GM19043 (cell line): ENCODE results near the gene VSTM2L.

Experiments used
- ATAC-seq: cut with Tn5 transposase; IDR thresholded peaks from one replicate; pipeline ENCODE4 v1.9.1; 2021; ENCODE audit warnings: low read depth; ENCODE audit not compliant: unreplicated experiment

Gene VSTM2L

DNA sequence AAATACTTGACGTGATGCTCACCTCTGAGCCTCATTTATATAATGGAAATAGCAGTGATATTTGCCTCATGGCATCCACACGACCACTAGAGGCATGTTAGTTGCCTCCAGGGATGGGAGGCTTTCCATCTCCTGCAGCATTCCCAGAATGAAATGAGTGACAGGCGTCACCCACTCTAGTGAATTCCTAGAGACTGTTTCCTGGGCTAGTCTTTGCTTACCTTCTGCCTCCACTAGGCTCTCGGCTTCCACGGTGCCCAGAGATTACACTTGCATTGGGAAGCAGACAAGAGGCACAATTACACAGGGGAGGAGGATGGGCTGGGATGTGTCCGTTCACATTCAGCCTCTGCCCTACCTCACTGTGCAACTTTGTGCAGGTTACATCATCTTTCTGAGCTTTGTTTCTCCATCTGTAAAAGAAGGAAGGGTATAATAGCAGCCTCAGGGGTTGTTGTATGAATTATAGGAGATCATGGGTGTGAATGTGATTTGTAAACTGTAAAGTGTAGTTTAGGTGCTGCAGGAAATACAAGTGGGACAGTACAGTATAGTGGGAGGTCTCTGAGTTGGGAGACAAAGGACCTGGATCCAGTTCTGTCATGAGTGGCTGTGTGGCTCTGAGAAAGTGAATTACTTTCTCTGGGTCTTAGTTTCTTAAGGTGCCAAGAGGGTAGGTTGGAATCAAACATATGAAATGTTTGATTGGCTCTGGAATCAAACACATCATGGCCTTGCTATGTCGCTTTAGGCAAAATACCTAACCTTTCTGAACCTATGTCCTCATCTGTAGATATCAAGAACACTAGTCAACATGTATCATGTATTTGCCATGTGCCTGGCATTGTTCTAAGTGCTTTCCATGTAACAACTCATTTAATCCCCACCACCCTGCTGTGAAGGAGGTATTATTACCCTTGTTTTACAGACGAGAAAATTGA, 3.6 kb upstream of the VSTM2L start:
- ATAC-seq = no peak

DNA sequence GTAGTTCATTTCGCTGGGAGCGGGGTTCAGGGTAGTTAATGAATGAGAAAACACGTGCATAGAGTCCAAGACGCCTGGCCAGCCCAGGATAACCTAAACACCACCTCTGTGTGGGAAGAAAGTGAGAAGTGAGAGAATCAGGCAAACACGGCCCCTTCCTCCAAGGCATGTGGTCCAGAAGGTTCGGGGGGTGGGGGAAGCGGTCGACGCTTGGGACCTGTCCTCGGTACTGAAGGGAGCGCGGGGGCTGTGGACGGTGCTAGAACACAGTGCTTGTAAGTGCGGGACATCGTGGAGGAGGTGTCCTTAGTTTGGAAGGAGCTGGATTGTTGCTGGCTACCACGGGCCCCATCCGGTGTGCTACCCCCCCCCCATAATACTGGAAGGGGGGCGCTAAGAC, 1.7 kb upstream of the VSTM2L start:
- ATAC-seq = no peak

DNA sequence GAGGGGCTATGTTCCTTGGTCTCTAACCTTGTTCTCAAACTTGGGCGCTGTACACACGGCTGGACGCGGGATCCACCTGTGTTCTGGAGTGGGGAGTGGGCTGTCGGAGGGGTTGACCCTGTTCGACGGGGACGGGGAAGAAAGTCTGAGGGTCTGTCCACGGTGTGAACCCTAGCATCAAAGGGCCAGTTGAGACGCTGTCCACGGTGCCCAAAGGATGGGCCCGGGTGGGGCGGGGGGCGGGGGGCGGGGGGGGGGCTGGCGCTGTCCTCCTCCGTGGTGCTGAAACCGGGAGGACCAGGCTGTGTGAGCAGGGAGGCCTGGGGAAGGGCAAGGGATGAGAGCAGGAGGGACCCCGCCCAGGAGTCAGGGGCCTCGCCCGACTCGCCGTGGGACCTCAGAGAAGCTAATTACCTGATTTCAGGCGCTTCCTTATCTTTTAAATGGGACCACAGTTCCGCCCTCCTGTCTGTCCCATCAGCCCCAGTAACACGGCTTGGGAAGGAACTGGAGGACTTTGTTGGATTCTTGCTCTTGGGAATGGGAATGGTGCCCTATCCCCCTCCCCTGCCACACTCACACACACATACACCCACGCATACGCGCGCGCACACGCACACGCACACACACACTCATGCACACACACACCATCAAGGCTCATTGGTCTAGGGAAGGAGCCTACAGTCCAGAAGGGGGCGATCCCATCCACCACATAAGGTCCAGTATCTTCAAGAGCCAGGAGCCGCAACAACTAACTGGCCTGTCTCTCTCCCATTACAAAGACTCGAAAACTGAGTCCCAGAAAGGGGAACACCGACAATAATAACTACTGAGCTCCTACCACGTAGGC, 1.0 kb upstream of the VSTM2L start:
- no peak for ATAC-seq

DNA sequence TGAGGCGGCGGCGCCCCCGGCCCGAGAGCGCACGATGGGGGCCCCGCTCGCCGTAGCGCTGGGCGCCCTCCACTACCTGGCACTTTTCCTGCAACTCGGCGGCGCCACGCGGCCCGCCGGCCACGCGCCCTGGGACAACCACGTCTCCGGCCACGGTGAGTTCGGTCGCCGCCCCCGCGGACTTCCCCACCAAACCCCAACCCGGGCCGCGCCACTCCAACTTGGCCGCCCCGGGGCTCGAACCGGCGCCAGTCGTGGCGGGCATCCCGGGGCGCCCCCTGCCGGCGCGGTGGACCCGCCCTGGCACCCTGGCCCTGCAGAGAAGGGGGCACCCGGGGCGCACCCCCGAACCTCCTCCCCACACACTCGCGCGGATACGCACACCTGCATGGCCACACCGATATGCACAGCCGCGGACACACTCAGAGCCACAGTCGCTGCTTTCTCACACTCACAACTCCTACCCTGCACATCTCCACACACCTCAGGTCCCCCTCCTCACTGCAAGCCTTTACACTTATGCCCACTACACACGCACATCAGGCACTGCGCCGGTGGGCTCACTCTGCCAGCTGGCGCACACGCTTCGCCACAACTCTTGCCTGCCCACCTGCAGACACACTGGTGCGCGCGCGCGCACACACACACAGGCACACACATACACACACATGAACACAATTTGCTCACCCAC, 535 bp downstream of the VSTM2L start:
- ATAC-seq = no peak

DNA sequence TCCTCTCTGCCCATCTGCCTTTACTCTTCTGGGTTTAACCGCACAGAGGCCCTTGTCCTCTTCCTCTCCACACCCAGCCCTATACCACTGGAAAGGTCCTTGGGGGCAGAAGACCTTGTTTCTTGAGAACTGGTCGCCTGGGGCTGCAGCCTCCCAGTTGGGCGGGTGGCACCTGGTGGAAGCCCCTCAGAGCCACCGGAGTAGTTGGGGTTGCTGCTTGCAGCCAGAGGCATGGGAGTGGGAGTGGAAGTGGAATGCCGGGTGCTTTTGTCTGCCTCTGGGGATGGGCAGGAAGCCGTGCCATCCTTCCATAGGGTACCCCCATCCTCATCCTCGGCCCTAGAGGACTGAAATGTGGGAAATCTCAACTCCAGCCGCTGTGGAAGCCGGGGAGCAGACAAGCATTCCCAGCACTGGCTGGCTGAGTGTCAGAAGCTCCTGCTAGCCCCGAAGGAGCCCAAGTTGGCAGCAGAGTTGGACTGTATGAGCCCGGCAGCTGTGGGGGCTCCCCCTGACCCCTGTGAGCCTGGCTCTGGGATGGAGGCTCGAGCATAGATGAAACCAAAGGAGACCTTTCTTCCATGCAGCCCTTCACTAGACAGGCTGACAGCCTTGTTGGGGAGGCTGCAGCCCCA, 1.2 kb downstream of the VSTM2L start:
- no peak for ATAC-seq

DNA sequence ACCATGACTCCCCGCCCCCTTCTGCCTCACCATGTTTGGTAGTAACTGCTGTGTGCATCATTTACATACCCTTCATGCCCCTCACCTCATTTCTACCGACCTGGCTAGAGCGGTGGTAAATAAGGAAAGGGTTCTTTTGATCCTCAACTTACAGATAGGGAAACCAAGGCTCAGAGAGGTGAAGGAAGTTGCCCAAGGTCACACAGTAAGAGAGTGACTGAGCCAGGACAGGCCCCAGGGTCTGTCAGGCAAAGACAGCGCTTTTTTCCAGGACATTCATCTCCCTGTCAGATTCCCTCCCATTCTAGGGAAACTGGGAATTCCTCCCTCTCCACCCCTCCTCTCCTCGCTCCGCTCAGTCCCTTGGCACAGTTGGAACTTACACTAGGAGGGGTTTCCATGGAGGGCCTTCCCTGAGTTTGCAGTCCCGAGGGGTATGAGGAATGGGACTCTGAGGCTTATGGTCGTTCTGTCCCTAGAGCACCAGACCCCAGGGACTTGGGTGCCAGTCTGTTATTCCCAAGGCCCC, 2.0 kb downstream of the VSTM2L start:
- ATAC-seq = no peak

DNA sequence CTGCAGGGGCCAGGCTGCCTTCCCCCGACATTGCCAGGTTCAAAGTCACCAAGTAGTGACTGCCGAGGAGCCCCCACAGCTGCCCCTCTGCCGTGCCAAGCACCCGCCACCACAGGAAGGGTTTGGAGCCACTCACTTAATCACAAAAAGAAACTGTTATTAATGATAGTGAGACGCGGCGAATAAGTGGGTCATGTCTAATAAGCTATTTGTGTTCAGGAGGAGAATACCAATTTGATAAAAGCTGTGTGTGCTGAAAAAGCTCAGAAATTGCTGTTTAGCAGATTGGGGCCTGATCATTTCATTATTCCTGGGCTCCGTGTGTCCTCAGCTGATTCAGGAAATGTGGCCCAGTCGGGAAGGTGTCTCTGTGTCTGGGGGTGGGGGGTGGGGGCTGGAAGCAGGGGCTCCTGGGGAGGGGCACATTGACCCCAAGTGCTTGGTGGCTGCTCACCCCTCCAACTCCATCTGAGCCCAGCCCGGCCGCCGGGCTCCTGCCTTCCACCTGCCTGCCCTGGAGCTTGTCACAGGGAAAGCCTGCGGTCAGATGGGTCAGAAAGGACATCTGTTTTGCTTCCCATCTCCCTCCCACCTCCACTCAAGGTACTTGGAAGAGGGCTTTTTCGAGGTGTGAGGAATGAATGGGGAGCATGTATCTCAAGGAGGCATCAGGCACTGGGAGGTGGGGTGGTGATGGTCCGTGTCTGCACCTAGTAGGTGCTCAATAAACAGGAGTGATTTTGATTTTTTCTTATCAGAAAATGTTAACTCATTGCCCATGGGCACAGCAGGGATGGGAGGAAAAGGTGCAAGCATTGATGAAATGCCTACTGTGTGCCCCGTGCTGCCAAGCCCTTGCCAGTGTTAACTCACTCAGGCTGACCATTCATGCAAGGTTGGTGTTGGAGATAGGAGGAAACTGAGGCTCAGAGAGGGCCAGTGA, 3.0 kb downstream of the VSTM2L start:
- no peak for ATAC-seq

DNA sequence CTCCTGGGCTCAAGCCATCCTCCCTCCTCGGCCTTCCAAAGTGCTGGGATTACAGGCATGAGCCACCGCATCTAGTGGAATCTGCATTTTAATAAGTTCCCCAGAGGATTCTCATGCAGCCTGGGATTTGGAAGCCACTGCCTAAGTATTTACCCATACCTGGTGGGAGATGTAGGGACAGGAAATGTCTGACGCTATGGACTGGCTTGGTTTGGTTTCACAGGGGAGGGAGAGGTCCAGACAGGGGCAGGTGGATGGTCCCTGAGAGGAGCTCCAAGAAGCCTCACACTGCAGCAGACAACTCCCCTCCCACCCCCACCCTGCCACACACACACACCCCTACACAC, 4.4 kb downstream of the VSTM2L start:
- no peak for ATAC-seq

DNA sequence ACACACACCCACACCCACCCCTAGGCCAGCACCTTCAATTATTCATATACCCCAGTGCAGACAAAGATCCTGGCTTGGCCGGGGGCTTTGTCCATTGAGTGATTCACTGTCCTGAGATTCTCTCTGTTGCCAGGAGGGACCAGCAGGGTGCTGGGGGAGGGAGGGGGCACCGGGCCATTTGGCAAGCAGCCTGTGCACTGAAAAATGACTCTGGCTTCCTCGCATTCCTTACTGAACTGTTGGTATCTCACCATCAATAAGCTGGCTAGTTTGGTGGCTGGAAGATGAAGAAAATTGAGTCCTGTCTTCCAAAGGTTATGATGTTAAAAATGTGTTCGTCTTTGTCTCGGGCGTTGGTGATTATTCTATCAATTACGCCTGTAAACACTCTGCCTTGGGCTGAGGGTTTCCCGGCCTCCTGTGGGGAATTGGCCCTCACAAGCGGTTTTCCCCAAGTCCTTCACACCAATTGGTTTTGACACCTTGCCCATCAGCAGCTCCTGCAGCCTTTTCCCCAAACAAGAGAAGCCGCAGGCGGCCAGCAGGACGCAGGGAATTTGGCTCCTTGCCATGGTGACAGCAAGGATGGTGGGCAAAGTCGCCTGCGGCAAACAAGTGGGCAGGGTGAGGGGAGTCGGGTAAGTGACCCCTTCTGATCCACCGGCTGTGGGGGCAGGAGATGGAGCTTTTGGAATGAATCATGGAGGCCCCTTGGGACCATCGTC, 4.9 kb downstream of the VSTM2L start:
- no peak for ATAC-seq

DNA sequence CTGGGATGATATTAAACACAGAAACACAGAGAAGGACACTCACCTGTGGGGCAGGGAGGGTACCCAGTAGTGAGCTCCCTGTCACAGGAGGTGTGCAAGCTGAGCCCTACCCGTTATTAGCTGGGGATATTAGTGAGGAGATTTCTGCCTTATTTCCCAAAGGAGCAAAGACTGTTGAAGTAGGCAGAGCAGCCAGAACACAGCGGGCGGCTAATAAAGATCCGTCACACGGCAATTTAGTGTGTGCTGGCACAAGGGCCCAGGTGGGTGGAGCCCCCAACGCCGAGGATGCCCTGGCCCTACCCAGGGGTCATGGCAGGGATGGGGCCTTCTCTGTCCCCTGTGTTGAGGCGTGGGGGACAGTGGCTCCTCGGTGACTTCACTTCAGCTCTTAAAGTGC, 8.3 kb downstream of the VSTM2L start:
- no peak for ATAC-seq

DNA sequence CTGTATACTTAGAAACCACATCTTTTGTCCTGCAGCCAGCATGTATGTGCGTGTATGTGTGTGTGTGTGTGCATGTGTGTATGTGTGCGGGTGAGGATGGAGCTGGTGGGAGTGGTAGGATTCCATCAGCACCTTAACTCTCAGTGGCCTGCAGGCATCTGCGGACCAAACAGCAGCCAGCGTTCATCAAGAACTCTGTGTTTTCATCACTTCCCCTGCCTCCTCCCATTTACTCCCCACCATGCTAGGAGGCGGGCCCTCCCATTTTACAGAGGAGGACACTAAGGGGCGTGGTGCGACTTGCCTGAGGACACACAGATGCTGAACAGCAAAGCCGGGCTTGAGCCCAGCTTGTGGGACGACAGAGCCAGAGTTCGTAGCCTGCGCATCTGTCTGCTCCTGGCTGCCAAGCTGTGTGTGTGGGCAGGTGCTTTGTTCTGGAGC, 8.9 kb downstream of the VSTM2L start:
- ATAC-seq = no peak

DNA sequence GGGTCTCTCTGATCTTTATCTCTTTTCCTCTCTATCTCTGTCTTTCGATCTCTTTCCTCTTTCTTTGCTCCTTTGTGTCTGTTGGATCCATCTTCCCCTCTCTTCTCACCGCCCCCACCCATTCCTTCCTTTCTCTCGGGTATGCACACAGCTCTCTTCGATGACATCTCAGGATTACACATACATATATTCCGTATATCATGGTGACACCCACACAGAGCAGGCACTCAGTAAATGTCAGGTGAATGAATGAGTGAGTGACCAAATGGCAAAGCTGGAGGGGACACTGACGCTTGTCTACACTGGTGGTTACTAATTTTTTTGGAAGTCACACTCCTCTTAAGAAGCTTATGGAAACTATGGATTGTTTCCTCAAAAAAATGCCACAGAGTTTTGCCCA, 9.9 kb downstream of the VSTM2L start:
- no peak for ATAC-seq

DNA sequence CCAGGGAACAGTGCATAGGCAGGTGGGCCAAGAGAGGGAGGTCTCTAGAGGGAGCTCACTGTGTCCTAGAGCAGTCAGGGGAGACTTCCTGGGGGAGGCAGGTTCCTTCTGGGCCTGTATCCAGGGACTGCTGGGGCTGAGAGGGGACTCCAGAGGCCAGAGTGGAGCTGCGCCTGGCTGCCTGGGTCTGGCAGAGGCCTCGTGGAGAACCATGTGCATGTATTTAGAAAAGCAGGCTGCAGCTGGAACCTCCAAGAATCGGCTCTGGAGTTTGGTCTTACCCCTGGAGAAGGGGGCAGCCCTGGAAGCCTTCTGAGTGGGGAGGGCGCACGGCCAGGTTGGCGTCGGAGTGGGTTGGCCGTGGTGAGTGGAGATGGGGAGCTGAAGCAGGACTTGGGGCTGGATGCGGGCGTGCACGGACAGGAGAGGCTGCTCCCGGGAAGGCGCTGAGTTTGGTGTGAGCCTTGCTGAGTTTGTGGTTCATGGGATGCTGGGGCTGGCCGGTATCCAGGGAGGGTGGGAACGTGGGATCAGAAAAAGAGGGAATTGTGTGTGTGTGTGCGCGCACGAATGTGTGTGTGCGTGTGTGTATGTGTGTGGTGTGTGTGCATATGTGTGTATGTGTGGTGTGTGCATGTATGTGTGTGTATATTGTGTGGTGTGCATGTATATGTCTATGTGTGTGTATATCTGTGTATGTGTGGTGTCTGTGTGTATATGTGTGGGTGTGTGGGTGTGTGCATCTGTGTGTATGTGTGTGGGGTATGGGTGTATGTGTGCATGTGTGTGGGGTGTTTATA, 10.8 kb downstream of the VSTM2L start:
- ATAC-seq = no peak

DNA sequence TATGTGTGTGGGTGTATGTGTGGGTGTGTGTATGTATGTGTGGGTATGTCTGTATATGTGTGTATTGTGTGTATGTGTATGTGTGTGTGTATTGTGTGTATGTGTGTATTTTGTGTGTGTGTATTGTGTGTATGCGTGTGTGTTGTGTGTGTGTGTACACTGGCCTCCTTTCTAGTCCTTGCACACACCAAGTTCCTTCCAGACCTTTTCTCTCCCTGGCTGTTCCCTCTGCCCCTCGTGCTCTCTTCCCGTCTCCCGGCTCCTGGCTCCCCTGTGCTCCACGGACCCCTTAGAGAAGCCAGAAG, 11.4 kb downstream of the VSTM2L start:
- no peak for ATAC-seq

DNA sequence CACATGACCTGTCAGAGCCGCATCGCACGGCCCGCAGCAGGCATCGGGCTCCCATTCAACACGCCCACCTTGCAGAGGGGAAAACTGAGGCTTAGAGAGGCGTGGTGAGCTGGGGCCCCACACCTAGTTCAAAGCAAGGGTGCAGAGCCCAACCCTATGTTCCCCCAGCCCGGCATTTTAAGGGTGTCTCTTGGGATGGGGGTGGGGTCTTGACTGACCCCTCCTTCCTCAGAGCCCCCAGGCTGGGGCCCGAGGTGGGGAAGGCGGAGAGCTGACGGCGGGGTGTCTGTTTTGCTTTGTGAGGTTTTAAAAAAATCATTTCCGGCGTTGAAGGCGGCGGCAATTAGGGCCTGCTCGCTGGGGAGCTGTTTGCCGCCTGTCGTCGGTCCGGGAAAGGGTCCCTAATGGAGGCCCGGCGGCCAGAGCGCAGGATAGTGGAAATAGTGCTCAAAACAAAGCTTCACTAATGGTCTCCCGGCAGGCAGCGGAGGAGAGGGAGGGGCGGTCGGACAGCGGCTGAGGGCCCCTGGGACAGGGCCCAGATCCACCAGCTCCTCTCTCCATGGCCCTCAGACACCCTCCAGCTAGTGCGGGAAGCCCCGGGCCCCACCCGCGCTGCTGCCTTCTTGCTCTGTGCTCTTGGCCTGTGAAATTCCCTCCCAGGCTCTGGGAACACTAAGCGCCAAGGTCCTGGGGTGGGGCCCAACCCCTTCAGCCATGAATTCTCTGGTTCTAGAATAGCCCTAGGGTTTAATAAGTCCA, 11.9 kb downstream of the VSTM2L start:
- ATAC-seq = no peak

DNA sequence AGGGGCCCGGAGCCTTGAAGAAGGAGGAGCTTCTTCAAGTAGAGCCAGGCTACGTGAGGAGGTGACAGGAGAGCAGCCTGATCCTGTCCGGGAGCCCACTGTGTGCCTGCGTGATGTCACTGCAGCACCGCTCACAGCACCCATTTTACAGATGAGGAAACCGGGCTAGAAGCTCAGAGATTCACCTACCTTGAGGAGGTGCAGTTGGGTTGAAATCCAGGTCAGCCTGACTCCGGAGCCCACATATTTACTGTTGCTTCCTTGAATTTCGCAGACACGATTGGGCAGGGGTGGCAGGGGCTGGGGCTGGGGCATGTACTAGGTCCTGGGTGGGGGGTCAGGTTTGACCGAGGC, 12.5 kb downstream of the VSTM2L start:
- ATAC-seq = no peak

DNA sequence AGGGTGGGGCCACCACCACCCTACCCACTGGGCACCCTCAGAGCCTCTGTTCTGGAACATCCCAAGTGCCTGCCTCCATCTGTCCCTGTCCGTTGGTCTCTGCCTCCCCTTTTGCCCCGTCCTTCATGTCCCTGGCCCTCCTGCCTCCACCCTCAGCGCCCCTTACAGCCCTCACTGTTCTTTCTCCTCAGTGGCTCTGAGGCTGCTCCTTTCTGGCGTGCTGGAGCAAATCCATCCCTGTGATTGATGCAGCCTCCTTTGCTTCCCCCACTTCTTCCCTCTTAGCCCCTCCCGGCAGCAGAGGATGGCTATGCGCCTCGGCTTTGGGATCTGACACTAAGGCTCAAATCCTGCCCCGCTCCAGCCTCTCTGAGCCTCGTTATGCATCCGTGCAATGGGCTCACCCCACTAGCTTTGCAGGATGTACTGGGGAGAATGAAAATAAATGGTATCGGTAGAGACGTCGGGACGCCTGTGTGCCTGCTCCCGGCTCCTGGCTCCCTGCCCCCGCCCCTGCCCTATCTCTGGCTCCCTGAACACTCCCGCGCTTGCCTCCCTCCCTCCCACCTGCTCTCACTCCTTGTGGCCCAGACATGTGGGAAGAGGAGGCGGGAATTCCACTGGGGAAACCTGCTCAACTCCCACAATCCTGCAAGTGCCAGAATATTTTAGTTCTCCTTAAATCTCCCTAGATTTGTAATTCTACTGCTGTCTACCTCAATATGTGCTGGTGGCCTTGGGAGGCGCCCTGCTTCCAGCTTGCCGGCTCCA, 13.1 kb downstream of the VSTM2L start:
- ATAC-seq = no peak
